ENCODE measurements around the gene MFF. TPM values are rescaled to one million over a fixed set of nuclear protein-coding genes. Genes with fewer than 3 reads are reported as not detected.

Gene MFF
- total and polyA plus RNA-seq, 2 of the 4 experiments (the other 2 are of a cell fraction): 70.1 to 86.4 TPM

DNA sequence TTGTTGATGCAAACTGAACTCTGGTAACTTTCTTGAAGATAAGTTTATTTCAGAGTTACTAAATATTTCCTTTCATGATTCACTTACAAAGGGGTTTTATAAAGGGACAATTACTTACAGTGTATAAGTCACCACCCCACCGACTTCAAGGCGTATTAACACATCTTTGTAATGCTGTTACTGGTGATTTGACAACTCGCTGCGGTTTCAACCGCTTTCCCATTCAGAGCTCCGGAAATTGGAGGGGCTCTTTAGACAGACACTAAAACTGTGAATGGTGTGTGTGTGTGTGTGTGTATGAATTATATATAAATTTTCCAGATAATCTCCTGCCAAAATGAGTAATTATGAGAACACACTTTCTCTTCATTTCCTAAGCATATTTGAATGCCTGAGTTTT lies 49.1 kb downstream of the MFF start:
- H3K4ac ChIP-seq (ENCODE audit: low read depth, low read length): no peak overlapping the region
- H3K36me3 ChIP-seq (ENCODE audit: control insufficient read depth, insufficient read depth, low read length): no peaks in the 10 kb centered on the region
- H3K18ac ChIP-seq (ENCODE audit: low read depth, low read length): 0 out of 2 replicates have a peak overlapping the region, but pooled peaks have one; percentile 3
- dilution Hi-C loops (cut with HindIII; ENCODE audit: low sequenced_read_pairs, unreplicated experiment): no loop called here
- no CpG with 5 or more reads among the region's 6 CpGs for WGBS, 2 experiments (ENCODE audit: extremely low coverage in 2 of 2, insufficient read length in 1 of 2)
- H3K56ac ChIP-seq (ENCODE audit: extremely low read depth, insufficient read depth, low read length): no peak overlapping the region
- no peak overlapping the region for H3K14ac ChIP-seq (replicated peaks; ENCODE audit: low read depth, low read length)
- H3K79me1 ChIP-seq (ENCODE audit: low read depth in 1 of 2, low read length in 2 of 2): no peaks in the 10 kb centered on the region
- CTCF ChIA-PET: no interaction called here
- no peak overlapping the region for H2AFZ ChIP-seq (replicated peaks; ENCODE audit: low read length, poor library complexity)
- intact Hi-C loops (cut with micrococcal nuclease): no loop called here
- no peaks in the 10 kb centered on the region for H3K9me3 ChIP-seq (ENCODE audit: control insufficient read depth, insufficient read depth, low read length)
- TF ChIP-seq MAZ (IDR thresholded peaks at IDR 0.05; ENCODE audit: borderline replicate concordance, low read depth, low read length): no peak
- TF ChIP-seq RAD21 (IDR thresholded peaks at IDR 0.05; ENCODE audit: low read length): no peak
- TF ChIP-seq CEBPB (IDR thresholded peaks at IDR 0.05; ENCODE audit: low read depth, low read length): no peak
- TF ChIP-seq MXI1 (IDR thresholded peaks at IDR 0.05; ENCODE audit: borderline replicate concordance, low read depth, low read length): no peak
- no peak for TF ChIP-seq RCOR1 (IDR thresholded peaks at IDR 0.05; ENCODE audit: insufficient replicate concordance, low read length)
- no peak for TF ChIP-seq FOS (IDR thresholded peaks at IDR 0.05; ENCODE audit: low read depth, low read length)
- TF ChIP-seq RFX5 (IDR thresholded peaks at IDR 0.05; ENCODE audit: low read depth, low read length): no peak
- TF ChIP-seq POLR2A (IDR thresholded peaks at IDR 0.05; ENCODE audit: low read depth, low read length): no peak
- no peak for TF ChIP-seq CHD1 (IDR thresholded peaks at IDR 0.05; ENCODE audit: low read depth, low read length)
- TF ChIP-seq SMC3 (IDR thresholded peaks at IDR 0.05; ENCODE audit: low read depth, low read length): no peak
- no peak for TF ChIP-seq NFE2L2 (IDR thresholded peaks at IDR 0.05; ENCODE audit: low read depth, low read length)
- TF ChIP-seq, protein P1, sequence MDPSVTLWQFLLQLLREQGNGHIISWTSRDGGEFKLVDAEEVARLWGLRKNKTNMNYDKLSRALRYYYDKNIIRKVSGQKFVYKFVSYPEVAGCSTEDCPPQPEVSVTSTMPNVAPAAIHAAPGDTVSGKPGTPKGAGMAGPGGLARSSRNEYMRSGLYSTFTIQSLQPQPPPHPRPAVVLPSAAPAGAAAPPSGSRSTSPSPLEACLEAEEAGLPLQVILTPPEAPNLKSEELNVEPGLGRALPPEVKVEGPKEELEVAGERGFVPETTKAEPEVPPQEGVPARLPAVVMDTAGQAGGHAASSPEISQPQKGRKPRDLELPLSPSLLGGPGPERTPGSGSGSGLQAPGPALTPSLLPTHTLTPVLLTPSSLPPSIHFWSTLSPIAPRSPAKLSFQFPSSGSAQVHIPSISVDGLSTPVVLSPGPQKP (IDR thresholded peaks at IDR 0.05; ENCODE audit: borderline replicate concordance, low read depth, low read length): no peak
- no peak for TF ChIP-seq BHLHE40 (IDR thresholded peaks at IDR 0.05; ENCODE audit: low read depth, low read length)
- TF ChIP-seq MAFK (IDR thresholded peaks at IDR 0.05; ENCODE audit: low read depth, low read length): no peak
- TF ChIP-seq, protein P2, sequence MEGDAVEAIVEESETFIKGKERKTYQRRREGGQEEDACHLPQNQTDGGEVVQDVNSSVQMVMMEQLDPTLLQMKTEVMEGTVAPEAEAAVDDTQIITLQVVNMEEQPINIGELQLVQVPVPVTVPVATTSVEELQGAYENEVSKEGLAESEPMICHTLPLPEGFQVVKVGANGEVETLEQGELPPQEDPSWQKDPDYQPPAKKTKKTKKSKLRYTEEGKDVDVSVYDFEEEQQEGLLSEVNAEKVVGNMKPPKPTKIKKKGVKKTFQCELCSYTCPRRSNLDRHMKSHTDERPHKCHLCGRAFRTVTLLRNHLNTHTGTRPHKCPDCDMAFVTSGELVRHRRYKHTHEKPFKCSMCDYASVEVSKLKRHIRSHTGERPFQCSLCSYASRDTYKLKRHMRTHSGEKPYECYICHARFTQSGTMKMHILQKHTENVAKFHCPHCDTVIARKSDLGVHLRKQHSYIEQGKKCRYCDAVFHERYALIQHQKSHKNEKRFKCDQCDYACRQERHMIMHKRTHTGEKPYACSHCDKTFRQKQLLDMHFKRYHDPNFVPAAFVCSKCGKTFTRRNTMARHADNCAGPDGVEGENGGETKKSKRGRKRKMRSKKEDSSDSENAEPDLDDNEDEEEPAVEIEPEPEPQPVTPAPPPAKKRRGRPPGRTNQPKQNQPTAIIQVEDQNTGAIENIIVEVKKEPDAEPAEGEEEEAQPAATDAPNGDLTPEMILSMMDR (conservative IDR thresholded peaks at IDR 0.05; ENCODE audit: low read depth, low read length): no peak
- TF ChIP-seq, protein P3, sequence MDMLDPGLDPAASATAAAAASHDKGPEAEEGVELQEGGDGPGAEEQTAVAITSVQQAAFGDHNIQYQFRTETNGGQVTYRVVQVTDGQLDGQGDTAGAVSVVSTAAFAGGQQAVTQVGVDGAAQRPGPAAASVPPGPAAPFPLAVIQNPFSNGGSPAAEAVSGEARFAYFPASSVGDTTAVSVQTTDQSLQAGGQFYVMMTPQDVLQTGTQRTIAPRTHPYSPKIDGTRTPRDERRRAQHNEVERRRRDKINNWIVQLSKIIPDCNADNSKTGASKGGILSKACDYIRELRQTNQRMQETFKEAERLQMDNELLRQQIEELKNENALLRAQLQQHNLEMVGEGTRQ (IDR thresholded peaks at IDR 0.05; ENCODE audit: low read depth, low read length): no peak
- no peak overlapping the region; the same call in 1 of the 2 replicates for H3K9ac ChIP-seq (ENCODE audit: low read depth, low read length)
- H2BK5ac ChIP-seq (ENCODE audit: low read depth, low read length, poor library complexity, severe bottlenecking): no peak overlapping the region
- no peak overlapping the region for H4K91ac ChIP-seq (ENCODE audit: insufficient read depth, low read depth, low read length)
- H2BK20ac ChIP-seq (ENCODE audit: low read depth, low read length): no peak overlapping the region
- BruUV-seq (replicated peaks): no TSS peak
- H2AK9ac ChIP-seq (replicated peaks; ENCODE audit: low read depth, low read length, poor library complexity): no peak overlapping the region
- in situ Hi-C loops (cut with MboI; ENCODE audit: low sequenced_read_pairs): no loop called here
- H2AK5ac ChIP-seq (ENCODE audit: low read depth, low read length): no peak overlapping the region
- POLR2A ChIA-PET (ENCODE audit: unreplicated experiment): no interaction called here
- H3K4me3 ChIP-seq (ENCODE audit: insufficient read depth, low read depth, low read length): no peak overlapping the region
- no peak overlapping the region for H3K27ac ChIP-seq (ENCODE audit: insufficient read depth, low read length)
- no peak overlapping the region for H3K23ac ChIP-seq (ENCODE audit: low read depth, low read length)
- H2BK120ac ChIP-seq (ENCODE audit: low read depth, low read length): no peak overlapping the region
- DNase-seq (peak; percentile 57), ATAC-seq (ENCODE audit: low read depth) (0 out of 2 replicates have a peak, but pooled peaks have one; percentile 21)
- no peaks in the 10 kb centered on the region for H4K20me1 ChIP-seq (ENCODE audit: insufficient read depth, low read length)
- no peak overlapping the region for H2BK15ac ChIP-seq (ENCODE audit: low read depth, low read length)
- H3K27me3 ChIP-seq (ENCODE audit: control insufficient read depth, insufficient read depth, low read length): no peaks in the 10 kb centered on the region
- H3K4me1 ChIP-seq (ENCODE audit: control insufficient read depth, insufficient read depth, low read length): peaks cover 10% of the 10 kb centered on the region
- H4K5ac ChIP-seq (ENCODE audit: low read depth, low read length): no peak overlapping the region; the same call in 1 of the 2 replicates
- H3K4me2 ChIP-seq (ENCODE audit: low read depth, low read length): no peak overlapping the region; the same call in 1 of the 2 replicates
- H3K9me1 ChIP-seq (ENCODE audit: insufficient read depth, low read length): peaks cover 4% of the 10 kb centered on the region; the same call in 1 of the 2 replicates
- no peak overlapping the region for H4K8ac ChIP-seq (ENCODE audit: low read depth in 2 of 2, low read length in 2 of 2)
